Measurements from ENCODE around the gene FAM210B.
"Not testable (repeated sequence)": the region's sequence is repeated elsewhere in the genome, so short reads cannot be mapped to it uniquely, and the experiment has no call there.

FAM210B gene

GRCh38 chr20:56323206-56323605, 35.6 kb upstream of the FAM210B start:
- H3K4me2 ChIP-seq: no peak overlapping the region
- no peaks in the 10 kb centered on the region for H3K79me2 ChIP-seq (ENCODE audit: insufficient read depth, low read depth)
- TF ChIP-seq, protein P1, sequence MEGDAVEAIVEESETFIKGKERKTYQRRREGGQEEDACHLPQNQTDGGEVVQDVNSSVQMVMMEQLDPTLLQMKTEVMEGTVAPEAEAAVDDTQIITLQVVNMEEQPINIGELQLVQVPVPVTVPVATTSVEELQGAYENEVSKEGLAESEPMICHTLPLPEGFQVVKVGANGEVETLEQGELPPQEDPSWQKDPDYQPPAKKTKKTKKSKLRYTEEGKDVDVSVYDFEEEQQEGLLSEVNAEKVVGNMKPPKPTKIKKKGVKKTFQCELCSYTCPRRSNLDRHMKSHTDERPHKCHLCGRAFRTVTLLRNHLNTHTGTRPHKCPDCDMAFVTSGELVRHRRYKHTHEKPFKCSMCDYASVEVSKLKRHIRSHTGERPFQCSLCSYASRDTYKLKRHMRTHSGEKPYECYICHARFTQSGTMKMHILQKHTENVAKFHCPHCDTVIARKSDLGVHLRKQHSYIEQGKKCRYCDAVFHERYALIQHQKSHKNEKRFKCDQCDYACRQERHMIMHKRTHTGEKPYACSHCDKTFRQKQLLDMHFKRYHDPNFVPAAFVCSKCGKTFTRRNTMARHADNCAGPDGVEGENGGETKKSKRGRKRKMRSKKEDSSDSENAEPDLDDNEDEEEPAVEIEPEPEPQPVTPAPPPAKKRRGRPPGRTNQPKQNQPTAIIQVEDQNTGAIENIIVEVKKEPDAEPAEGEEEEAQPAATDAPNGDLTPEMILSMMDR (conservative IDR thresholded peaks at IDR 0.05; ENCODE audit: low read depth, low read length): no peak
- H2AFZ ChIP-seq (ENCODE audit: low read depth): no peak overlapping the region
- H3K4me3 ChIP-seq (IDR thresholded peaks at IDR 0.05; ENCODE audit: insufficient read depth, low read depth, low read length): no peak overlapping the region
- no peak overlapping the region for H3K27ac ChIP-seq
- no peak overlapping the region for H3K9ac ChIP-seq
- no peaks in the 10 kb centered on the region for H4K20me1 ChIP-seq (ENCODE audit: insufficient read depth)
- no peaks in the 10 kb centered on the region for H3K27me3 ChIP-seq (ENCODE audit: insufficient read depth, low read depth)
- H3K36me3 ChIP-seq (ENCODE audit: insufficient read depth): no peaks in the 10 kb centered on the region
- H3K4me1 ChIP-seq (ENCODE audit: low read depth, poor library complexity, severe bottlenecking): no peaks in the 10 kb centered on the region

GRCh38 chr20:56323656-56324055, 35.1 kb upstream of the FAM210B start:
- Histone ChIP-seq H3K4me2 (no peak overlapping the region), H3K79me2 (ENCODE audit: insufficient read depth, low read depth) (no peaks in the 10 kb centered on the region), H3K4me1 (ENCODE audit: low read depth, poor library complexity, severe bottlenecking) (no peaks in the 10 kb centered on the region), H4K20me1 (ENCODE audit: insufficient read depth) (no peaks in the 10 kb centered on the region), H2AFZ (ENCODE audit: low read depth) (no peak overlapping the region), H3K9ac (no peak overlapping the region), H3K36me3 (ENCODE audit: insufficient read depth) (no peaks in the 10 kb centered on the region), H3K4me3 (IDR thresholded peaks at IDR 0.05; ENCODE audit: insufficient read depth, low read depth, low read length) (no peak overlapping the region), H3K27me3 (ENCODE audit: insufficient read depth, low read depth) (no peaks in the 10 kb centered on the region), H3K27ac (no peak overlapping the region)
- TF ChIP-seq, protein P1 (conservative IDR thresholded peaks at IDR 0.05; ENCODE audit: low read depth, low read length): no peak

- H3K4me3 ChIP-seq (IDR thresholded peaks at IDR 0.05; ENCODE audit: insufficient read depth, low read depth, low read length): no peak overlapping the region
- no peaks in the 10 kb centered on the region for H3K4me1 ChIP-seq (ENCODE audit: low read depth, poor library complexity, severe bottlenecking)
- H3K27ac ChIP-seq: no peak overlapping the region
- H3K27me3 ChIP-seq (ENCODE audit: insufficient read depth, low read depth): no peaks in the 10 kb centered on the region
- no peaks in the 10 kb centered on the region for H3K36me3 ChIP-seq (ENCODE audit: insufficient read depth)
- no peak overlapping the region for H3K9ac ChIP-seq
- no peak overlapping the region for H3K4me2 ChIP-seq
- no peaks in the 10 kb centered on the region for H3K79me2 ChIP-seq (ENCODE audit: insufficient read depth, low read depth)
- TF ChIP-seq, protein P1 (conservative IDR thresholded peaks at IDR 0.05; ENCODE audit: low read depth, low read length): no peak
- no peak overlapping the region for H2AFZ ChIP-seq (ENCODE audit: low read depth)
- no peaks in the 10 kb centered on the region for H4K20me1 ChIP-seq (ENCODE audit: insufficient read depth)
Observed at GRCh38 chr20:56324806-56325205, 34.0 kb upstream of the FAM210B start.

GRCh38 chr20:56328861-56329260, 29.9 kb upstream of the FAM210B start:
- Histone ChIP-seq H3K4me3 (IDR thresholded peaks at IDR 0.05; ENCODE audit: insufficient read depth, low read depth, low read length) (no peak overlapping the region), H3K9ac (no peak overlapping the region), H3K27ac (no peak overlapping the region), H3K27me3 (ENCODE audit: insufficient read depth, low read depth) (no peaks in the 10 kb centered on the region), H3K79me2 (ENCODE audit: insufficient read depth, low read depth) (no peaks in the 10 kb centered on the region), H3K4me2 (no peak overlapping the region), H3K36me3 (ENCODE audit: insufficient read depth) (no peaks in the 10 kb centered on the region), H2AFZ (ENCODE audit: low read depth) (no peak overlapping the region), H4K20me1 (ENCODE audit: insufficient read depth) (no peaks in the 10 kb centered on the region), H3K4me1 (ENCODE audit: low read depth, poor library complexity, severe bottlenecking) (no peaks in the 10 kb centered on the region)
- TF ChIP-seq, protein P1 (conservative IDR thresholded peaks at IDR 0.05; ENCODE audit: low read depth, low read length): no peak

DNA sequence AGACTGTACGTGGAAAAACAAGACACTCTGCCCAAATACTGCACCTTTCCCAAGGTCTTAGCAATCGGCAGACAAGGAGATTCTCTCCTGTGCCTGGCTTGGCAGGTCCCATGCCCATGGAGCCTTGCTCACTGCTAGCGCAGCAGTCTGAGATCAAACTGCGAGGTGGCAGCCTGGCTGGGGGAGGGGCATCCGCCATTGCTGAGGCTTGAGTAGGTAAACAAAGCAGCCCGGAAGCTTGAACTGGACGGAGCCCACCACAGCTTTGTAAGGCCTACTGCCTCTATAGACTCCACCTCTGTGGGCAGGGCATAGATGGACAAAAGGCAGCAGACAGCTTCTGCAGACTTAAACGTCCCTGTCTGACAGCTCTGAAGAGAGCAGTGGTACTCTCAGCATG, 22.1 kb upstream of the FAM210B start:
- not testable (repeated sequence) for H3K4me2 ChIP-seq; H3K27me3 ChIP-seq (ENCODE audit: insufficient read depth, low read depth); H4K20me1 ChIP-seq (ENCODE audit: insufficient read depth); H3K4me3 ChIP-seq (IDR thresholded peaks at IDR 0.05; ENCODE audit: insufficient read depth, low read depth, low read length); H3K9ac ChIP-seq; H2AFZ ChIP-seq (ENCODE audit: low read depth); H3K79me2 ChIP-seq (ENCODE audit: insufficient read depth, low read depth); H3K27ac ChIP-seq; H3K36me3 ChIP-seq (ENCODE audit: insufficient read depth); H3K4me1 ChIP-seq (ENCODE audit: low read depth, poor library complexity, severe bottlenecking)
